ENCODE data around the gene SSRP1.

SSRP1 gene

DNA sequence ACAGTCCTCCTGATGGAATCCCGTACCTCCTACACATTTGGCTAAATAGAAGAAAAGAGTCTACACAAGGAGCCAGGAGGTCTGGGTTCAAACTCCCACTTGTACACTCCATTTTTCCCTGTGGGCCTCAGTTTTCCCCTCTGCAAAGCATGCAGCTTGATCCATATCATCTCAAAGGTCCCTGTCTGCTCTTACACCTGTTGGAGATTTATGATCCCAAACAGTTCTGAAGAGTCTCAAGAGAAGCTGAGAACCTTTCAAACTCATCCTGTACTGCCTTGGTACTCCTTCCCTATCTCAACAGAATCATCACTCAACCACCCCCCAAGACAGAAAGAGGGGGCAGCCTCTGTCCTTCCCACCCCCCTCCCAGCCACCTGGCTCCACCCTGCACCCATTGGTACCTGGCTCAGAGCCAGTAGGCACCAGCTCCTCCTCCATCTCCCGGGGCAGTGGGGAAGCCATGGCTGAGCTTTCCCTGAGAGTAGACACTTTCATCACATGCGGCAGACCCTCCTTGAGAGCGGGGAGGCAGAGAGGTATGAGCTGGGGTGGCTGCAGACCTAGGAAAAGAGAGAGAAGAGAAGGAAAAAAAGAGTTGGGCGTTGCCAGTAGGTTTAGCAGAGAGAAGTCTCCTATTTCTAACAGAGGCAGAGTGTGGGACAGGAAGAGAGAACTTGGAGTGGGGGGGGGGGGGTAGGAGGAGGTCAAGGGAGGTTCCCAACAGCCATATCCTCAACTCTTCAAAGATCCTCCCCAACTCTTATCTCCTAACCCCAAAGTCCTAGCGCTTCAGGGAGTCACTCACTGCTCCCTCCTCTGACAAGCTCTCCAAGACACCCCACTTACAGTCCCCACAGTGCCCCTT lies 14.1 kb downstream of the SSRP1 start:
- no peak overlapping the region for H3K4me3 ChIP-seq (ENCODE audit: low read depth, low read length)
- no peak for TF ChIP-seq POLR2A (IDR thresholded peaks at IDR 0.05; ENCODE audit: extremely low read depth, insufficient read length)
- TF ChIP-seq, protein P1, sequence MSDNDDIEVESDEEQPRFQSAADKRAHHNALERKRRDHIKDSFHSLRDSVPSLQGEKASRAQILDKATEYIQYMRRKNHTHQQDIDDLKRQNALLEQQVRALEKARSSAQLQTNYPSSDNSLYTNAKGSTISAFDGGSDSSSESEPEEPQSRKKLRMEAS (IDR thresholded peaks at IDR 0.05; ENCODE audit: low read depth, low read length): no peak
- peak; percentile 38 for DNase-seq (ENCODE audit: low read depth)

DNA sequence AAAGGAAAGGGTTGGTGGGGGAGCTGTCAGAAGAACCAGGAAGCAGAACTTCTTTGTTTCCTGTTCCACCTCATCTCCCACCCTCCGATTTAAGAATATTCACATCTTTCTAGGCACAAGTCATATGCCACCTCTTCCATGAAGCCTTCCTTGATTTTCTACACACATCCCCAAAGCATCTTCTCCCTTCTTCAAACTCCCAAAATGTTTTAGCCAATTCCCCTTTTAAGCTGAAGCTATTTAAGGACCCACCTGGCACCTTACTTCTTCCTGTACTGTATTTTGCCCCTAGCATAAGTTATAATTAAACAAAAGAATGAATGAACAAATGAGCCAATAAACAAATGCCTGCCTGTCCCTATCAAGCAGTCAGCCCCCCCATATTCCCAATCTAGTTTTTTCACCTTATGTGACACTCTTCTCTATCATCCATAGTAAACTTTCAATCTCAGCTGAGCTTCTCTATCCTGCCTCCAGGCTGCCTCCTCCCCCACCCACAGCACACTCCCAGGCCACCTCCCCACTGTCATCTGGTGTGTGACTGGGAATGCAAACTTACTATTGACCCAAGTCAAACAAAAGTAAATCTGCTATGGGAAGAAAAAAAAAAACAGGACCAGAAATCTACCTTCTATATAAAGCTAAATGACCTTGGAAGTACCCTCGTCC lies 14.8 kb downstream of the SSRP1 start:
- no peak for DNase-seq (ENCODE audit: low read depth)

DNA sequence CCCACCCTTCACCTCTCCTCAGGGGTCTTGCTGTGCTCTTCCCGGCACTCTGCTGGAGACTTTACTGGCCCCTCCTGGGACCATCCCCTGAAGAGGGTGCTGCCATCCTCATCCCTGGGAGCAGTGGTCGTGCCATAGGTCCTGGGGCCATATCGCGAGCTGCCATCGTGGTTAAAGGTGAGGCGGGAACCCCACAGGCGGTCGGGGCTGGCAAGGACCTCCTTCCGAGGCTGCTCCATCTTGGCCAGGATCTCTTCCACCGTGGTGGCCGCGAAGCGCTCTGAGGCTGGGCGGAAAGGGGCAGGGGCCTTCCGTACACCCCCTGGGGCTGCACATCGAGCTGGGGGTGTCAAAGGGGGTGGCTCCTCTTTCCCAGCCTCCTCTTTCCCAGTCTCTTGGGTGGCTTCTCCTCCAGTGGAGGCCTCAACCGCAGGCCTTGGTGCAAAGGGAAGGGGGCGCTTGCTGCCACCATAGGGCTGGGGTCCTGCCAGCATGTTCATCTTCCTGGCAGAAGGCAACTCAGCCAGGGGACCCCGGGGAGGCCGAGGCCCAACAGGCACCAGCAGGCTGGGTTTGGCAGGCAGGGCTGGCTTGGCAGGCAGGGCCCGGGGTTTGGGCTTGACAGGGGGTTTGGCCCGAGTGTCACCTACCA lies 15.5 kb downstream of the SSRP1 start:
- H3K4me3 ChIP-seq (ENCODE audit: low read depth, low read length): no peak overlapping the region
- TF ChIP-seq POLR2A (IDR thresholded peaks at IDR 0.05; ENCODE audit: extremely low read depth, insufficient read length) (no peak), MYC (IDR thresholded peaks at IDR 0.05; ENCODE audit: low read depth, low read length) (no peak)
- TF ChIP-seq, protein P1 (IDR thresholded peaks at IDR 0.05; ENCODE audit: low read depth, low read length): no peak
- TF ChIP-seq, protein P2, sequence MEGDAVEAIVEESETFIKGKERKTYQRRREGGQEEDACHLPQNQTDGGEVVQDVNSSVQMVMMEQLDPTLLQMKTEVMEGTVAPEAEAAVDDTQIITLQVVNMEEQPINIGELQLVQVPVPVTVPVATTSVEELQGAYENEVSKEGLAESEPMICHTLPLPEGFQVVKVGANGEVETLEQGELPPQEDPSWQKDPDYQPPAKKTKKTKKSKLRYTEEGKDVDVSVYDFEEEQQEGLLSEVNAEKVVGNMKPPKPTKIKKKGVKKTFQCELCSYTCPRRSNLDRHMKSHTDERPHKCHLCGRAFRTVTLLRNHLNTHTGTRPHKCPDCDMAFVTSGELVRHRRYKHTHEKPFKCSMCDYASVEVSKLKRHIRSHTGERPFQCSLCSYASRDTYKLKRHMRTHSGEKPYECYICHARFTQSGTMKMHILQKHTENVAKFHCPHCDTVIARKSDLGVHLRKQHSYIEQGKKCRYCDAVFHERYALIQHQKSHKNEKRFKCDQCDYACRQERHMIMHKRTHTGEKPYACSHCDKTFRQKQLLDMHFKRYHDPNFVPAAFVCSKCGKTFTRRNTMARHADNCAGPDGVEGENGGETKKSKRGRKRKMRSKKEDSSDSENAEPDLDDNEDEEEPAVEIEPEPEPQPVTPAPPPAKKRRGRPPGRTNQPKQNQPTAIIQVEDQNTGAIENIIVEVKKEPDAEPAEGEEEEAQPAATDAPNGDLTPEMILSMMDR (IDR thresholded peaks at IDR 0.05; ENCODE audit: low read depth, low read length): no peak
- no peak for DNase-seq (ENCODE audit: low read depth)

More for the DNA sequence above, 14.8 kb downstream of the SSRP1 start:
- H3K4me3 ChIP-seq (ENCODE audit: low read depth, low read length): no peak overlapping the region
- TF ChIP-seq, protein P1 (IDR thresholded peaks at IDR 0.05; ENCODE audit: low read depth, low read length): no peak
- no peak for TF ChIP-seq MYC (IDR thresholded peaks at IDR 0.05; ENCODE audit: low read depth, low read length)
- no peak for TF ChIP-seq POLR2A (IDR thresholded peaks at IDR 0.05; ENCODE audit: extremely low read depth, insufficient read length)
- TF ChIP-seq, protein P2 (IDR thresholded peaks at IDR 0.05; ENCODE audit: low read depth, low read length): no peak

DNA sequence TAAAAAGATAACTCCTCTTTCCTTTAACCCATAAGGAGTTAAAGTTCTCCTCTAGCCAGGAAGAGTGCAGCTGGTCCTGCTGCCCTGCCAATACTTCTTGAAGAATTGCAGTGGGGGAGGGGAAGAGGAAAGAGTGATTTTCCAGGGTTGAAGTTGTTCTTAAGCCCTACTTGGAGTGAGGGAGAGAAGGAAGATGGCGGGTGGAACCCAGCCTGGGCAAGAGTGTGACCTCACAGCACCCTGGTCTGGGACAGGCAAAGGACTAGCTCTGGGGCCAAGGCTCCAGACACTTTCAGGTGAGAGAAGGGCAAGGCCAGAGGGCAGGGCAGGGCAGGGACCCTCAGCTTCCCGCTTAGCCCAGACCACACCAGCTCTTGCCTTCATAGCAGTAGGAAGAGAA lies 17.5 kb downstream of the SSRP1 start:
- TF ChIP-seq, protein P1 (IDR thresholded peaks at IDR 0.05; ENCODE audit: low read depth, low read length): no peak
- TF ChIP-seq MYC (IDR thresholded peaks at IDR 0.05; ENCODE audit: low read depth, low read length): no peak
- TF ChIP-seq POLR2A (IDR thresholded peaks at IDR 0.05; ENCODE audit: extremely low read depth, insufficient read length): no peak
- TF ChIP-seq, protein P2 (IDR thresholded peaks at IDR 0.05; ENCODE audit: low read depth, low read length): no peak
- no peak for DNase-seq (ENCODE audit: low read depth)
- no peak overlapping the region for H3K4me3 ChIP-seq (ENCODE audit: low read depth, low read length)

DNA sequence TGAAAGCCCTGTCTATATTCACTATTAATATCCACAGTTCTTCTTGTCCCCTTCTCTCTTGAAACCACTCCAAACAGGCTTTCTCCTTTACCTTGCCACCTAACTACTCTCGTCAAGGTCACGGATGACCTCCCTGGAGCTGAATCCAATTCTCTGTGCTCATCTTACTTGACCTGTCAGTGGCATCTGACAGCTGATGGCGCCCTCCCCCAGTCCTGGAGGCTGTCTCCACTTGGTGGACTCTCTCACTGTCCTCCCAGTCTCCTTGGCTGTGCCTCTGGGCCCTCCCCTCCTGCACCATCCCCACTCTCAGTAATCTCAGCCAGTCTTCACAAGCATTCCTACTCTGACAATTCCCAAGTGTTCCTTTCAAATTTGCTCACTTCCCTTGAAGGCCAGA lies 19.7 kb downstream of the SSRP1 start:
- TF ChIP-seq, protein P2 (IDR thresholded peaks at IDR 0.05; ENCODE audit: low read depth, low read length): no peak
- no peak for TF ChIP-seq MYC (IDR thresholded peaks at IDR 0.05; ENCODE audit: low read depth, low read length)
- H3K4me3 ChIP-seq (ENCODE audit: low read depth, low read length): no peak overlapping the region
- DNase-seq (ENCODE audit: low read depth): no peak

DNA sequence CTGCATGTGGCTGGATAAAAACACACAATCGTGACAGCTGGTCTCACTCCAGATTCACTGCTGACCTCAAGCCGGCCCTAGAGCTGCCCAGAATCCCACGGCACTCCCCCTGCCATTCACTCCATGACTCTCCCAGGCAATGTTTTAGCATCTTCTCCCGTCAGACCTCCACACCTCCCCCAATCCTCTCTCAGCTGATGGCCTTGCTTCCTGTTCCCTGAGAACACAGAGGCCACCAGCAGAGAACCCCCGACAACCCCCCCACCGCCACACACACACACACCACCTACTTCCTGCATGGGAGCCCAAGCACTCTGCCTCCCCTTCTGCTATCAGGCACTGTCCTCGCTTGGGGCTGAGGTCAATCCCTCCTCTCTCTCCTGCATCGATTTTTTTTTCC lies 20.2 kb downstream of the SSRP1 start:
- peak; percentile 44 for DNase-seq (ENCODE audit: low read depth)
- TF ChIP-seq MYC (IDR thresholded peaks at IDR 0.05; ENCODE audit: low read depth, low read length): no peak
- TF ChIP-seq, protein P1 (IDR thresholded peaks at IDR 0.05; ENCODE audit: low read depth, low read length): no peak
- H3K4me3 ChIP-seq (ENCODE audit: low read depth, low read length): no peak overlapping the region

All from NB4 (cell line).